ENCODE results near the gene SLC39A11.
"Not testable (repeated sequence)": the region's sequence is repeated elsewhere in the genome, so short reads cannot be mapped to it uniquely, and the experiment has no call there.

Gene SLC39A11

DNA sequence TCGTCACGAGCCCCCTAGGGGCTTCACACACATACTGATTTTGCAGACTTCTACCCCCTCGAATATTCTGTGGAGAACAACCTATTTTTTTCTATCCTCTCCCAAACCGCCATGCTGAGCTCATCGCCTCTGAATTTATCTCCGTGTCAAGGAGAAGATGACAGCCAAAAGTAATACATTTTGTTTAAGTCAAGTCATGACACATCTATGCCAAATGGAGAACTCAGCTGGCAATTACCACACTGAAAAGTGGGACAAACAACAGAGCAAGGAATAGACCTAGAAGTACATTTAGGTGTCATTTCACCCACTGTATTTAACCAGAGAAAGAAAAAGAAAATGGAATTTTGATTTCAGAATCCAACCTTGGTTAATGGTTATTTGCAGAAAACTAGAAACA is 260.2 kb downstream of the SLC39A11 start:
- DNase-seq (ENCODE audit: low read depth in 2 of 2) = no peak

DNA sequence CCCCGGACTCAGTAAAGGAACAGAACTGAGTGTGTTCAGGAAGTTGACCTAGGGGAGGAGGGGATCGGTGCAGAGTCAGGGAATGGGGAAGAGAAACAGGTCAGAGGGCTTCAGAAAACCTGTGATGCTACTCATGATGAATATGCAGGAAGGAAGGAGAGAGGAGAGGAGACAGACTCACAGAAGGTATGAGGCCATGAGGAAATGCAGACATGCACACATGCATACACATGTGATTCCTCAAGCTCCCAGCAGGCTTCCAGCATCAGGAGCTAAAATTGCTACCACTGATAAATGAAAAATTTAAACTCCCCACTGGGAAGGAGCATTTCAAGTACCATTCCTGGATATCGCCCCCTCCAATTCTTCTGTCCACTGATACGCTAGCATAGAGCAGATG is 262.6 kb downstream of the SLC39A11 start:
- no peak for DNase-seq (ENCODE audit: low read depth in 2 of 2)

DNA sequence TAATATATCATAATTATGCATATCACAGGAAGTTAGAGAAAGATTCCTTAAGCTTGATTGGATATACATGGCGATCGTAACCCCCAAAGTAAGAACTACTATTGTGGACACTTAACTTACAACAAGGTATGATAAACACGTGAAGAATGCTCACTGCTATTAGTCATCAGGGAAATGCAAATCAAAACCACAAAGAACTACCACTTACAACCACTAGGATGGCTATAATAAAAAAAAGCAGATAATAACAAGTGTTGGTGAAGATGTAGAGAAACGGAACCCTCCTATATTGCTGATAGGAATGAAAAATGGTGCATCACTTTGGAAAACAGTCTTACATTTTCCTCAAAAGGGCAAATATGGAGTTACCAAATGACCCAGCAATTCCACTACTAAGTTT is 265.9 kb downstream of the SLC39A11 start:
- DNase-seq (ENCODE audit: low read depth in 2 of 2) = no peak

DNA sequence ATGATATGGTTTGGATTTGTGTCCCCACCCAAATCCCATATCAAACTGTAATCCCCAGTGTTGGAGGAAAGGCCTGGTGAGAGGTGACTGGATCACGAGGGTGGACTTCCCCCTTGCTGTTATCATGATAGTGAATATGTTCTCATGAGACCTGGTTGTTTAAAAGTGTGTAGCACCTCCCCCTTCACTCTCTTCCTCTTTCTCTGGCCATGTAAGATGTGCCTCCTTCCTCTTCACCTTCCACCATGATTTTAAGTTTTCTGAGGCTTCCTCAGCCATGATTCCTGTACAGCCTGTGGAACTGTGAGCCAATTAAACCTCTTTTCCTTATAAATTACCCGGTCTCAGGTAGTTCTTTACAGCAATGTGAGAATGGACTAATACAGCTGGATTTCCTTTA is 266.4 kb downstream of the SLC39A11 start:
- DNase-seq (ENCODE audit: low read depth in 2 of 2) = not testable (repeated sequence)

DNA sequence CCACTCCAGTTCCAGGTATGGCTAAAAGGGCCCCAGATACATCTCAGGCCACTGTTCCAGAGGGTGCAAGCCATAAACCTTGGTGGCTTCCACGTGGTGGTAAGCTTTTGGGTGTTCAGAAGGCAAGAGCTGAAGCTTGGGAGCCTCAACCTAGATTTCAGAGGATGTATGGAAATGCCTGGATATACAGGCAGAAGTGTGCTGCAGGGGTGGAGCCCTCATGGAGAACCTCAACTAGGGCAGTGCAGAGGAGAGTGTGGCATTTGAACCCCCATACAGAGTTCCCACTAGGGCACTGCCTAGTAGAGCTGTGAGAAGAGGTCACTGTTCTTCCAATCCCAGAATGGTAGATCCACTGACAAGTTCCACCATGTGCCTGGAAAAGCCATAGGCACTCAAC is 267.3 kb downstream of the SLC39A11 start:
- no peak for DNase-seq (ENCODE audit: low read depth in 2 of 2)

DNA sequence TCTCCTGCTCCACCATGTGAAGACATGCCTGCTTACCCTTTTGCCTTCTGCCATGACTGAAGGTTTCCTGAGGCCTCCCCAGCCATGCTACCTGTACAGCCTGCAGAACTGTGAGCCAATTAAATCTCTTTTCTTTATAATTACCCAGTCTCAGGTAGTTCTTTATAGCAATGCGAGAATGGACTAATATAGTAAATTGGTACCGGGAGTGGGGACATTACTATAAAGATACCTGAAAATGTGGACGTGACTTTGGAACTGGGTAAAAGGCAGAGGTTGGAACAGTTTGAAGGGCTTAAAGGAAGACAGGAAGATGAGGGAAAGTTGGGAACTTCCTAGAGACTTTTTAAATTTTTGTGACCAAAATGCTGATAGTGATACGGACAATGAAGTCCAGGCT is 268.2 kb downstream of the SLC39A11 start:
- not testable (repeated sequence) for DNase-seq (ENCODE audit: low read depth in 2 of 2)

DNA sequence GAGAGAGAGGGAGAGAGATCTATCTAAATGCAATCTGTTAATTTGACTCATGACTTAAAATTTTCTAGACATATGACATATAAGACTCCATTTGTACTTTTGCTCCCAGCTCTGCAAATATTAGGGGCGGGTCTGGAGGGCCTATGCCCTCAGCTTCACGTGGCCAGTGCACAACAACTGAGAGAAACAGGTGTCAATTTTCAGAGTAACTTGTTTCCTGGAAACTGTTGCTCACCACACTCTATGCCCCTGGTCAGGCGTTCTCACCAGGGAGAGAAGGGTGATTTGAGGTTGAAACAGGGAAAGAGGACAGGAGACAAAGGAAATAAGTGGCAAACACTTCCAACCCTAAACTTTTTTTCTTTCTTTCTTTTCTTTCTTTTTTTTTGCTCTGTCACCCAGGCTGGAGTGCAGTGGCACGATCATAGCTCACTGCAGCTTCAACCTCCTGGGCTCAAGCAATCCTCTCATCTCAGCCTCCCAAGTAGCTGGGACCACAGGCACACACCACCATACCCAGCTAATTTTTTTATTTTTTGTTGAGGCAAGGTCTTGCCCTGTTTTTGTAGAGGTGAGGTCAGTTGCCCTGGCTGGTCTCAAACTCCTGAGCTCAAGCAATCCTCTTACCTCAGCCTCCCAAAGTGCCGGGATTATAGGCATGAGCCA is 270.0 kb downstream of the SLC39A11 start:
- no peak for DNase-seq (ENCODE audit: low read depth in 2 of 2)

DNA sequence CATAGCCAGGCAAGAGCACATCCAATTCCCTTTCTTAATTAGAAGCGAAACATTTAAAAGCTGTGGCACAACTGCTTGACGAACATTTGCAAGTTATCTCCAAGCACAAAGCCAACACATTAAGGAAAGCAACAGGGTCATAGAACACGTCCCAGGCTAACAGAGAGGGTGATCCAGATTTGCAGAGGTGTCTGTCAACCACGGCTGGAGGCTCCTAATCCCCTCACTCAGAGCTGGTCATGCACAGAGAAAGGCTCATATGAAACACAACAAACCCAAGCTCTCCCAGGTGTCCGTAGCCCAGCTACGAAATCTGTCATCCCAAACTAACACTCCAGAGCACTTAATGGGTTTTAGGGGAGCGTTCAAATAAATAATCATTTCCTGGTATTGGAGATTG is 276.1 kb downstream of the SLC39A11 start:
- no peak for DNase-seq (ENCODE audit: low read depth in 2 of 2)

DNA sequence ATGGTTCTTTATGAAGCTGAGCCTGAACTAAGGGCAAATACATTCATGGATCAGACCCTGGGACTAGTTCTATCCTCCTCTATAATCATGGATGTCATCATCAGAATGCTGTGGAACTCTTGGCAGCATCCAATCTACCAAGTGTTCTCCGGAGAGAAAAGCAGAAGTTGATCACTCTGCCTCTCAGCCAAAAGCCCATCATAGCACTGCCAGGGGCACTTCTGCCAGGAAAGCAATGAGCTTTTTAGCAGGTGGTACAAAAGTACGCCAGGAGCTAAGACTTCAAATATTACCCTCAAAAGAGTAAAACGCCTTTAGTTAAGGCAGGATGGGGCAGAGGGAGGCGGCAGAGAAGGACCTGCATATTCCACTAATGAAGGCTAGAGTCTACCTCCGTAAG is 279.0 kb downstream of the SLC39A11 start:
- no peak for DNase-seq (ENCODE audit: low read depth in 2 of 2)

DNA sequence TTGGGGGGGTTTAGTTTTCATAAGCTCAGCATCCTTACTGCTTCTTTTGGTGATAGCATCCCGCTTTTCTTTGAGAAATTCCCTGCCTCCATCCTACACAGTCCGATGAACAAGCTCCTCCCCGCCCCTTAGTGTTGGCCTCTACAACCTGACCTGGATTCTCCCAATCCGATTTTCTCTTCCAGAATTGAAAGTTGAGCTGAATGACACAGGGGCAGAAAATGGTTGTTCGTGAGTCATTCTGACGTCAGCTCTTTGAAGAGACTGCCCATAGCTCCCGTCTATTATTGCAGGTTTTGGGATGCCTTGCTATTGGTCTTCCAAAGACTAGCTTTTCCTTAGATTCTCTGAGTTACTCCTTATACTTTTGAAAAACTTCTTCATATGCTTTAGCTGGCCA is 279.7 kb downstream of the SLC39A11 start:
- DNase-seq (ENCODE audit: low read depth in 2 of 2) = no peak

DNA sequence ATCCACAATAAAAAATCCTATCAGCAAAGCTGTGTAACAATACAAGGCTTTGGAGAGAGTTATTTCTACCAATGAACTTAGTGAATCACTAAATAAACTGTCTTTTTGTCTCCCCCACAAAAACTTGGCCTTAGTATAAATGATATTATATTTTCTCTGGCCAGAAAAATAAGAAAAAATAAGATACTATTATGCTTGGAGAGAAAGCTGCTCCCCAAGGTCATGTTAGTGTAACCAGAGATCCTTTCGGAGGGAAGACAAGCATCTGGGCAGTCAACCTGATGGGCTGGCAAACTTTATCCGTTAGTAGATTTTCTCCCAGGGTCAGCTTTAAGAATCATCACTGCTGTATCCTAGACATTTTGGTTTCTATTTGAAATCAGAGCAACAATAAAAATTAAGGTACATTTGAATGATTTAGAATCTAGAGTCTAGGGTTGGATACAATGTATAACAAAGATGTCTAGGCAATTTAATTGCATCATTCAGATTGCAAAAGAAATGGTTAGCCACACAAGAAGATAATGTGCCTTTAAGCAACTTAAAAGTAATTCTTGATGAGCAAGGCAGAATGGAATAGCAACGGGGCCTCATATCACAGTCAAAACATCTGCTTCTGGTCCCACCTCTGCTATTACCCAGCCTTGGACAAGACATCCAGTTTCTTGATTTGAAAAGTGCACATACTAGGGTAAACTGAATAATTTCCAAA is 280.4 kb downstream of the SLC39A11 start:
- DNase-seq (ENCODE audit: low read depth in 2 of 2) = no peak

DNA sequence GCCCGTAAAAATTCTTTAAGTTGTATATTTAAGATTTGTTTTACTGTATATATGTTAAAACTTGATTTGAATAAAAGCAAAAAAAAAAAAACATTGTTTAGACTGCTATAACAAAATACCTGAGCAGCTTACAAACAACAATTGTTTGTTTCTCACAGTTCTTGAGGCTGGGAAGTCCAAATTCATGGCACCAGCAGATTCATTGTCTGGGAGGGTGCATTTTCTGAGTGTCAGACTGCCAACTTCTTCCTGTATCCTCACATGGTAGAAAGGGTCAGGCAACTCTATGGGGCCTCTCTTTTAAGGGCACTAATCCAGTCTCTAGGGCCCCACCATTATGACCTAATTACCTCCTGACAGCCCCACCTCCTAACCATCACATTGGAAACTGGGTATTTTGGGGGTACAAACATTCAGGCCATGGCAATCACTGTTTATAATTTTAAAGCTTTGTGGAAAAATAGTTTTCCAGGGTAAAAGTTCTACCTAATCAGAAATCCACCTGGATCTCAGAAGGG is 281.4 kb downstream of the SLC39A11 start:
- DNase-seq (ENCODE audit: low read depth in 2 of 2) = no peak

DNA sequence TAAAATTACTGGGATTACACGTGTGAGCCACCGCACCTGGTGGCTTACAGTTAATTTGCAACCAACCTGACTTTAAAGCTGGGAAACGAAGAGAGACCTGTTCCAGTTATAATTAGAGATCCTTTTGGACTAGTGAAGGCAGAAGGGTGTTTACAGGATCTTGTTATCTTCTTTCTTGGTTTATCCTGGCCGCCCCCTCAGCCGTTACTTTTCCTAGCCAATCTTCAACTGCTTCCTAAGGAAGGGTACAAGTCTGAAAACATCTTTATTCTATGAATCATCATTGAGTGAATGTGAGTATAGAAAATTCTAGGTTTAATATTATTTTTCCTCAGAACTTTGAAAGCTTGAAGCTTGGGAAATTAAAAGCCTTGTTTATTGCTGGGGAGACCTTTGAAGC is 286.5 kb downstream of the SLC39A11 start:
- DNase-seq (ENCODE audit: low read depth in 2 of 2) = no peak

DNA sequence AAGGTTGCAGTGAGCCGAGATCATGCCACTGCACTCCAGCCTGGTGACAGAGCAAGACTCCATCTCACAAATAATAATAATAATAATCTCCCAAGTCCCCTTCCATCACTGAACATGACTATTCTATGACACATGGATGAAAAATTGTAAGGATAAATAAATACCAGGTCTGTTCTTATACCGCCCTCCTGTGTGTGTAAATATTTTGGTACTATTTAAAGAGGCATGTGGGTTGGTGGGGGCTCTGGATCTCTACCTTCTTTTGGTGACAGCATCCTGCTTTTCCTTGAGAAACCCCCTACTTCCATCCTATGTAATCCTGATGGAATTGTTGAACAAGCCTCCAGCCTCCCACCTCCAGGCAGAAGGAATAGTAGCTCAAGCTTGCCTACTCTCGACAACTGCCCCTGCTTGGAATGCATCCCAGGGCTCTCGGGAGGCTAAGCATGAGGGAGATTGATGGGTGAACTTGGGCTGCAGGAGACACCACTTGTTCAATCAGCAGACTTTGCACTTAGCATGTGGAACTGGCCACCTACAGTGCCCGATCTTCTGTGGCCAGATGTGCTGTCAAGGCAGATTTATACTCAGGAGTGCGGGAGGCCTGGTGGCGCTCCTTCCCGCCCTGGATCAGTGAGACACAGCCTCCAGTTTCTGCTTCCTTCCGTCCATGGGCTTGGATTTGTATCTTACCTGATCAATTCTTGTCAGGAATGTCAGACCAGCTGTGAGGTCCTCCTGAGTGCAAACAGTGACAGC is 287.4 kb downstream of the SLC39A11 start:
- DNase-seq (ENCODE audit: low read depth in 2 of 2) = no peak

DNA sequence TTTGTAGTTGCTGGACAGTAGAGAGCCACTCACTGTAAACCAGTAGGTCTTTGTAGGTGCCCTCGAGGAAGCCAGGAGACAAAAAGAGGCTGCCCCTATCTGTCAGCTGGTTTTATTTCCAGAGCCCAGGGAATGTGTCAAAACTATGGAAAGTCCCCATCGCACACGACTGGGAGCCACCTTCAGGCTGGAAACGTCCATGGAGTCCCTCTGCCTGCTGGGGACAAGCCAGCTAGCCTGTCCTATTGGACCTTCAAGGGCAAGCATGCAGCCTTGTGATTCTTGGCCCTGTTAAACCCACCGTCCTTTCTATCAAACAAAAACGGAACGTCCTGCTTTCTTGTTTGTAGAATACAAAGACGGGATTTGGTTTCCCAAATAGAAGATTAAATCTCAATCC is 289.8 kb downstream of the SLC39A11 start:
- DNase-seq (ENCODE audit: low read depth in 2 of 2) = no peak

DNA sequence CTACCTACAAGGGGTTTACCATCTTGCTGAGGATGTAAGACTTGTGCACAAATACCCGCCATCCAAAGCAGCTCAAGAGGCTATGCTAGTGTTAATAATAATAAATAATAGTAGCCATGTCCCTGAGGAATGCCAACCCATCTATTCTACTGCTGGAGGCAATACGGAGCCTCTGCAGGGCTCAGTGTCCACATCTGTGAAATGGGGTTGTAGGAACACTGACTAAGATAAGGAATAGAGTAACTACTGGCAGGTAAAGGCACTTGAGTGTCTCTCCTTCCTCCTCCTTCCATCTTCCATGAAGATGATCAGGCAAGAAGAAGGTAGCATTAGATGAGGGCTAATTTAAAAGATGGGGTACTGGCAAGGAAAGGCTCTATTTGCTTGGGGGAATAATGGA is 295.3 kb downstream of the SLC39A11 start:
- DNase-seq (ENCODE audit: low read depth in 2 of 2) = no peak

DNA sequence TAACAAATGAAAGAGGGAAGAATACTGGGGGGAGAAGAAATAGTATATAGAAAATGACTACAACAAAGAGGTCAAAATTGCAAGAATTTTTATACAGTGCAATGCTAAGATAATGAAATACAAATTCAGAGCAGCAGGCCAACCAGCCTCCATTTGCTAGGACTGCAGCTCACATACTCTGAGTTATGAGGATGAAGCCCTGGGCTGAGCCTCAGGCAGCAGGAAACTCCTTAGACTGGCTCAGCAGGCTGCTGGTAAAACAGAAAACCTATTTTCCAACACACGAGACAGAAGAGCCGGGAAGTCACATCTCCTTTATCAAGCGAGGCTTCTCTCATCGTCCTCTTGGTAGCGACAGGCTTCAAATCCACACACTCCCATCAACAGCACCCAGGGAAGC is 296.5 kb downstream of the SLC39A11 start:
- DNase-seq (ENCODE audit: low read depth in 2 of 2) = no peak

DNA sequence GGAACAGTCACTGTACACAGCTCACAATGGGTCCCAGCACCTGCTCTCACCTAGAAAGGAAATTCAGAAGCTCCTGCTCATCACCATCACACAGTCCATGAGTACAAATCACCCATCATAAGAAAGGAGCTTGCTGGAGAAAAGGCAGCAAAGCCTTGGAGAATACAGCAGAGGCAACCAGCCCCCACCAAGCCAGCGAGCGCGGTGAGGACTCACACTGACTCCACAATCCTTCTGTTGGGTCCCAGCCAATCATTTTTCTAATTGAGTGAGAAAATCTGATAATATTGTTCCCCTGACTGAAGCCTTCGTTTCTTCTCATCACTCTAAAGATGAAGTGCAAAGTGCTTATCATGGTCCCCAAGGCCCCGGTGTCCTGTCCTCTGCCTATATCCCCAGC is 298.3 kb downstream of the SLC39A11 start:
- DNase-seq (ENCODE audit: low read depth in 2 of 2) = no peak

DNA sequence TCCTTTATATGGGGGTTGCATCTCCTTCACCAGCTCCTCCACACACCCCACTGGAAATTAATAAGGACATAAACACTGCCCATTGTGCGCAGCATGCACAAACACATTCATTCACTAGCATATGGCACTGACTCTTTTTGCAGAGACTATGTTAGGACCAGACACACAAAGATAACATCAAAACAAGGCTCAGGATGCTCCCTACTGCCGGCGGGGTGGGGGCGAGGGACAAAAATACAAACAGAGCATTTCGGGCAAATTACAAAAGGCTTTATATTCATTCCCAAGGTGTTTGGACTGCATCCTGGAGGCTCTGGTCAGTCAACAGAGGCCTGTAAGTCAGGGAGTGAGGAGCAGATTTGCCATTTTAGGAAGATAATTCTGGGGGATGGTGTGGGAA is 299.7 kb downstream of the SLC39A11 start:
- no peak for DNase-seq (ENCODE audit: low read depth in 2 of 2)

DNA sequence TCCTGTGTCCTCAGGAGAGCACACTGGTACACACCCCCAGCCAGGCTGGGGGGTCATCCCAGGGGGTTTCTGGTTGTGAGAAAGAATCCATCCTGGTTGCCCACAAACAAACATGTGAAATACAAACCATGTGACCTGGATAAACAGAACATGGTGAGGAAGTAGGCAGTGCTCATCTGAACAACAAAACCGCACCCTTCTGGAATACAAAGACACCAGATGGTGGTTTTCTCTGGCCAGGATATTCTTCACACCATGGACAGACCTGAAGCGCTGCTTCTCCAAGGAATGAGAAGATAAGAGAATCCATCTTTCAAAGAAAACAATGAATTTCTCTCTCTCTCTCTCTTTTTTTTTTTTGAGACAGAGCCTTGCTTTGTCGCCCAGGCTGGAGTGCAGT is 302.3 kb downstream of the SLC39A11 start:
- DNase-seq (ENCODE audit: low read depth in 2 of 2) = no peak

DNA sequence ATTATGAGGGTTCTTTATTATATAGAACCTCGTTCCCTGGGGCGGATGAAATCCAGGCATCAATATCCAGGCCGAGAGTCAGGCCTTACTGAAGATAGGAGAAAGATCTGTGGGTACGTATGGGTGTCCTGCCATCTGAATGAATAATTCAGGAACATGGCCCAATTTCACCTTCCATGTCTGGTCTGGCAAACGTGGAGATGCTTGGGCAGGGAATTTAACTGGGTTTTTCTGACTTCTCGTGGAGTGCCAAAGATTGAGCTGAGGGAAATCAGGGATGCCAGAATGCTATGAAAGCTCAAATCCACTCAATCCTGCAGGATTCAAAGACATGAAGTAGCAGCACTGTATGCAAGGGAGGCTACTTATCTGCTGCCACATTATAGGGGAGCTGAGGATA is 302.8 kb downstream of the SLC39A11 start:
- no peak for DNase-seq (ENCODE audit: low read depth in 2 of 2)

DNA sequence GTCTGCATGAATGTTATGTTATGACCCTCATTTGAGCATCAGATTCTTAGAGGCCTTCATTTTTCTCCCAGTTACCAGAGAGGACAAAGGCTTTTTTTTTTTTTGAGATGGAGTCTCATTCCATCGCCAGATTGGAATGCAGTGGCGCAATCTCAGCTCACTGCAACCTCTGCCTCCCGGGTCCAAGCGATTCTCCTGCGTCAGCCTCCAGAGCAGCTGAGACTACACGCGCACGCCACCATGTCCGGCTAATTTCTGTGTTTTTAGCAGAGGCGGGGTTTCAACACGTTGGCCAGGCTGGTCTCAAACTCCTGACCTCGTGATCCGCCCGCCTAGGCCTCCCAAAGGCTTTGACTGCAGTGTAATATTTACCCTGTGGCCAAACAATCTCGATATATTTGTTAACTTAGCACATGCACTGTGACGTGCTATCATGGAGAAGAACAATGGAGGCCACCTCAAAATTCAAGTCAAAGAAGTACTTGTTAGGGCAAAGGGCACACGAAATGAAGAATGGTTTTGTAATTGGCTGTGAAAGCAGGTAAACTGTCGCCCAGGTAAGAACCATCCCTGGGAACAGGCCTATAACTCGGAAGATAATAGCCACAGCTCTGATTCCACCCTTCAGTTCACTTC is 303.4 kb downstream of the SLC39A11 start:
- DNase-seq (ENCODE audit: low read depth in 2 of 2) = no peak

Measured in stimulated activated CD8-positive, alpha-beta memory T cell treated with anti-CD3 and anti-CD28 coated beads, Interleukin-2, amount 100 ng/mL, for 48 hours (primary cell).